Uterus (tissue), 2 donors: ENCODE results near the gene BHLHE41.

Source experiments
- CTCF ChIP-seq, 4 experiments: fragments of 200-600 bp in 2 of 4; fragments of 450-650 bp in 2 of 4; sonication (generic) in 2 of 4; IDR thresholded peaks; one replicate each; pipeline ENCODE4 v1.5.1; 2016 to 2019; ENCODE audit warnings: antibody characterized with exemption in 4 of 4, mild to moderate bottlenecking in 2 of 4, moderate library complexity in 1 of 4
- POLR2A ChIP-seq, 2 donors: fragments of 450-650 bp; IDR thresholded peaks; one replicate each; pipeline ENCODE4 v1.6.1; 2016; ENCODE audit warnings: antibody characterized with exemption in 2 of 2, mild to moderate bottlenecking in 1 of 2, moderate library complexity in 1 of 2

DNA sequence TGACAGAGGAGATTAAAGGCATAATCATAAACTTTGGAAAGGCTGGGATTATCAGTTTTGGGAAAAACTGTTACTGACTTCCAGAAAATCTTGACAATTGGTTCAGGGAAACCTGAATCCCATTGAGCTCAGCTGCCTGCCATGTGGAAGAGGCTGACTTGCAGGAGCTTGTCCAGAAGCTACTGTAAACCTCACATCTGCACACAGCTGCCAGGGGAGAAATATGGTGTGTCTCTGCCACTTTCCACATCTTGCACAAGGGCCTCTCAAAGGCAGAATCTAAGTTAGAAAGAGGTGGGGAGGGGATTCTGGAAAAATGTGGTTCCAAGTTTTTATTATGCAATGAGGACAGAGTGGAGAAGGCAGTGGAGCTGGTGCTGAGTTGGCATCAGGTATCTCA lies 8.7 kb upstream of the BHLHE41 start:
- TF ChIP-seq CTCF (IDR thresholded peaks at IDR 0.05) (no peak), POLR2A (IDR thresholded peaks at IDR 0.05) (no peak)
